ENCODE results near the gene SEC14L2.

The SEC14L2 gene

GRCh38 chr22:30365891-30366290 lies 30.9 kb upstream of the SEC14L2 start:
- Mint-ChIP-seq H3K4me3 (no peak overlapping the region), H3K27ac (no peak overlapping the region), H3K4me1 (ENCODE audit: low read depth in 2 of 2) (peaks cover 0 to 4% of the 10 kb centered on the region in 2 donors), H3K27me3 (no peaks in the 10 kb centered on the region), H3K36me3 (ENCODE audit: insufficient read depth) (peaks cover 12% of the 10 kb centered on the region), H3K9me3 (no peaks in the 10 kb centered on the region)
- no peak for ATAC-seq (replicated peaks)
- no peak for DNase-seq

DNA sequence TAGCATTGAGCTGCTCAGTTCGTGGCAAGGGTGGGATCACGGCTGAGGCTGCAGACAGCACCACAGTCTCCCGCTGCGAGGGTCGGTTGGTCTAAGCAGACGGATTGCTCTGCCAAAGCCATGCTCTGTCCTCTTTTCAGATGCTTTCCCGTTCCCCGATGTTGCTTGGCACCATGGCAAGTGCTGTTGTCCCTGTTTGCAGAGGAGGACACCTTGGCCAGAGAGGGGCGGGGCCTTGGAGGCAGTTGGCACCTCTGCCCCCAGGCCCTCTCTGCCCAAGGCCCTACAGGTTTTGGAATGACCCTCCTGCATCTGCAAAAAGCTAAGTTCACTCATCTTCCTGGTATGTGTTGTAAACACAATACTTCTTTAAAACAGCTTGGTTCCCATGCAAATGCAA lies 28.4 kb upstream of the SEC14L2 start:
- DNase-seq (no peak), ATAC-seq (replicated peaks) (no peak)
- H3K36me3 Mint-ChIP-seq (ENCODE audit: insufficient read depth), result peaks cover 10% of the 10 kb centered on the region
- peak overlapping the region in 1 of 2 donors; percentile 30 for H3K27ac Mint-ChIP-seq
- H3K9me3 Mint-ChIP-seq, result no peaks in the 10 kb centered on the region
- H3K27me3 Mint-ChIP-seq, result no peaks in the 10 kb centered on the region
- no peak overlapping the region for H3K4me3 Mint-ChIP-seq
- no peaks in the 10 kb centered on the region for H3K4me1 Mint-ChIP-seq (ENCODE audit: low read depth in 2 of 2)

DNA sequence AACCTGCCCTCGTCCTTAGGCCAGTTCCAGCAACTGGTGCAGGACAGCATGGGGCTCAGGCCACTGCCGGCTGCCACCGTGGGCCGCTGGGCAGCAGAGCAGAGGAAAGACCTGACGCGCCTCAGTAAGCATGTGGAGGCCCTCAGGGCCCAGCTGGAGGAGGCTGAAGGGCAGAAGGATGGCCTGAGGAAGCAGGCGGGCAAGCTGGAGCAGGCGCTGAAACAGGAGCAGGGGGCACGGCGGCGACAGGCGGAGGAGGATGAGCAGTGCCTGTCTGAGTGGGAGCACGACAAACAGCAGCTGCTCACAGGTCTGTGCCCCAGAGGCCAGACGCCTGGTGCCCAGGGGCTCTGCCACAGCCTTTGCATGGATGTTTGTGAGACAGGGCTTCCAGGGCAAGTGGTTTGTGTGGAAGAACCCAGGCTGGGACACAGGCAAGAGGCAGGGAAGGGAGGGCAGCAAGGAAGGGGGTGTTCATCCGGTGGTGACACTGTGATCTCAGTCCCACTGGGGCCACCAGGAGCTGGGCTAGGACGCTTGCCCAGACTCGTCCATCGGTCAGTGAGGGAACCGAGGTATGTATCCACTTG lies 26.1 kb upstream of the SEC14L2 start:
- Mint-ChIP-seq H3K36me3 (ENCODE audit: insufficient read depth) (peaks cover 5% of the 10 kb centered on the region), H3K27ac (no peak overlapping the region), H3K9me3 (no peaks in the 10 kb centered on the region), H3K4me1 (ENCODE audit: low read depth in 2 of 2) (peaks cover 0 to 2% of the 10 kb centered on the region in 2 donors), H3K27me3 (no peaks in the 10 kb centered on the region), H3K4me3 (no peak overlapping the region)
- DNase-seq (no peak), ATAC-seq (replicated peaks) (no peak)

DNA sequence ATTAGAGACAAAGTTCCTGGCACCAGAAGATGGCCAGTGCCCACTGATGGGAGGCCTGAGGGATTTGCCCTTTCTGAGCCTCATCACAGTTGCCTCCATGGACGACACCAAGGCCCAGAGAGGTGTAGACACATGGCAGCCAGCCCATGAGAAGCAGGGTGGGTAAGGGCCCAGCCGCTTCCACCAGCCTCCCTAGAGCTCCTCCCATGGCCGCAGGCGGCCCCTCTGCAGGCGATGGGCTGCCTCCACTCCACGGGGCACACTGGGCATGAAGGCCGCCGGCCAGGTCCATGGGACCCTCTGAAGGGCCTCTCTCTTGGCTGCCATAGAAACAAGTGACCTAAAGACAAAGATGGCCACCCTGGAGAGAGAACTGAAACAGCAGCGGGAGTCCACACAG lies 25.5 kb upstream of the SEC14L2 start:
- Mint-ChIP-seq H3K36me3 (ENCODE audit: insufficient read depth) (peaks cover 5% of the 10 kb centered on the region), H3K9me3 (no peaks in the 10 kb centered on the region), H3K27me3 (no peaks in the 10 kb centered on the region), H3K4me1 (ENCODE audit: low read depth in 2 of 2) (peaks cover 0 to 2% of the 10 kb centered on the region in 2 donors), H3K4me3 (no peak overlapping the region), H3K27ac (no peak overlapping the region)
- ATAC-seq (replicated peaks) (no peak), DNase-seq (no peak)

- DNase-seq (no peak), ATAC-seq (replicated peaks) (no peak)
- Mint-ChIP-seq H3K27ac (no peak overlapping the region), H3K36me3 (ENCODE audit: insufficient read depth) (peaks cover 5% of the 10 kb centered on the region), H3K9me3 (no peaks in the 10 kb centered on the region), H3K27me3 (no peaks in the 10 kb centered on the region), H3K4me1 (ENCODE audit: low read depth in 2 of 2) (peaks cover 0 to 2% of the 10 kb centered on the region in 2 donors), H3K4me3 (no peak overlapping the region)
Observed at GRCh38 chr22:30371981-30372380, 24.8 kb upstream of the SEC14L2 start.

GRCh38 chr22:30372915-30373314 lies 23.9 kb upstream of the SEC14L2 start:
- Mint-ChIP-seq H3K9me3 (no peaks in the 10 kb centered on the region), H3K36me3 (ENCODE audit: insufficient read depth) (peaks cover 5% of the 10 kb centered on the region), H3K27me3 (no peaks in the 10 kb centered on the region), H3K27ac (no peak overlapping the region), H3K4me3 (no peak overlapping the region), H3K4me1 (ENCODE audit: low read depth in 2 of 2) (peaks cover 0 to 2% of the 10 kb centered on the region in 2 donors)
- no peak for ATAC-seq (replicated peaks)
- no peak for DNase-seq

DNA sequence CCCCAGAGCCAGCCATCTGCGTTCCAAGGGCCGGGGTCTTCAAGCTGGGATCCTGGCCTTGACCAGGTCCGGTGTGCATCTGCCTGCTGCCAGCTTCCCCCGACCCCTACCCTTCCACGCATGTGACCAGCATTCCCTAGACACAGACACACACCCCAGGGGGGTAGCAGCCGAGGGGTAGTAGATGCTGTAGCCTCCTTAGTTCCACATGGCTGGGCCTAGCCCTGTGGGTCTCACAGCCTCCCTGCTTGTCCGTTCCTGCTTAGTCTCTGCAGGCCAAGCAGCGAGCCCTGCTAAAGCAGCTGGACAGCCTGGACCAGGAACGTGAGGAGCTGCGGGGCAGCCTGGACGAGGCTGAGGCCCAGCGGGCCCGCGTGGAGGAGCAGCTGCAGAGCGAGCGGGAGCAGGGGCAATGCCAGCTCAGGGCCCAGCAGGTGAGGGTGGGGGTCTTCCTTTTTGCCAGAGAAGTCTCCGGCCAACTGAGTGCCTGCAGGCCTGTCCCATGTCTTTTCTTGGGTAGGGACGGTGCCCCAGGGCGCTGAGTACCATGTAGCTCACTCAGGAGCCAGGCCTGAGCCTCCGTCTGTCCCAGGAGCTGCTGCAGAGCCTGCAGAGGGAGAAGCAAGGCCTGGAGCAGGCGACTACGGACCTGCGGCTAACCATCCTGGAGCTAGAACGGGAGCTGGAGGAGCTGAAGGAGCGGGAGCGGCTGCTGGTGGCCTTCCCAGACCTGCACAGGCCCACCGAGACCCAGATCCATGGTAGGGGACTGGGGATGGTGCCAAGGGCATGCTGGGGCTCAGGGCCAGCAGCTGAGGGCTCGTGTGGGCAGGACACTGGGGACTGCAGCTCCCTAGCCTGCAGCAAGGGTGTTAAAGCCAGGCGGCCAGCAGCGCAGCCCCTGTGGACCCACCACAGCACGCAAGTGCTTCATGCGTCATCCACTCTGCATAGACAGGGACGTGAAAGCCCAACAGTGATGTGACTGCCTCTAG lies 23.2 kb upstream of the SEC14L2 start:
- ATAC-seq (replicated peaks), result no peak

GRCh38 chr22:30375312-30375849 lies 21.4 kb upstream of the SEC14L2 start:
- H3K4me3 Mint-ChIP-seq, result no peak overlapping the region
- no peak overlapping the region for H3K27ac Mint-ChIP-seq
- no peaks in the 10 kb centered on the region for H3K27me3 Mint-ChIP-seq
- no peak for DNase-seq
- peaks cover 0 to 3% of the 10 kb centered on the region in 2 donors for H3K4me1 Mint-ChIP-seq (ENCODE audit: low read depth in 2 of 2)
- no peaks in the 10 kb centered on the region for H3K9me3 Mint-ChIP-seq
- peaks cover 5% of the 10 kb centered on the region for H3K36me3 Mint-ChIP-seq (ENCODE audit: insufficient read depth)
- no peak for ATAC-seq (replicated peaks)

More for the DNA sequence above, 23.2 kb upstream of the SEC14L2 start:
- Mint-ChIP-seq H3K9me3 (no peaks in the 10 kb centered on the region), H3K36me3 (ENCODE audit: insufficient read depth) (peaks cover 5% of the 10 kb centered on the region), H3K4me3 (no peak overlapping the region), H3K27me3 (no peaks in the 10 kb centered on the region), H3K4me1 (ENCODE audit: low read depth in 2 of 2) (peaks cover 0 to 2% of the 10 kb centered on the region in 2 donors), H3K27ac (no peak overlapping the region)
- DNase-seq, result no peak

- ATAC-seq (replicated peaks) (no peak), DNase-seq (no peak)
- no peaks in the 10 kb centered on the region for H3K36me3 Mint-ChIP-seq (ENCODE audit: insufficient read depth)
- peaks cover 0 to 7% of the 10 kb centered on the region in 2 donors for H3K4me1 Mint-ChIP-seq (ENCODE audit: low read depth in 2 of 2)
- no peak overlapping the region for H3K27ac Mint-ChIP-seq
- H3K4me3 Mint-ChIP-seq, result no peak overlapping the region
- no peaks in the 10 kb centered on the region for H3K27me3 Mint-ChIP-seq
- no peaks in the 10 kb centered on the region for H3K9me3 Mint-ChIP-seq
Observed at GRCh38 chr22:30380011-30380410, 16.8 kb upstream of the SEC14L2 start.

GRCh38 chr22:30381264-30381663 lies 15.6 kb upstream of the SEC14L2 start:
- Mint-ChIP-seq H3K36me3 (ENCODE audit: insufficient read depth) (no peaks in the 10 kb centered on the region), H3K4me3 (no peak overlapping the region), H3K27me3 (no peaks in the 10 kb centered on the region), H3K4me1 (ENCODE audit: low read depth in 2 of 2) (peaks cover 2 to 8% of the 10 kb centered on the region in 2 donors), H3K27ac (no peak overlapping the region), H3K9me3 (no peaks in the 10 kb centered on the region)
- DNase-seq, result no peak
- no peak for ATAC-seq (replicated peaks)

DNA sequence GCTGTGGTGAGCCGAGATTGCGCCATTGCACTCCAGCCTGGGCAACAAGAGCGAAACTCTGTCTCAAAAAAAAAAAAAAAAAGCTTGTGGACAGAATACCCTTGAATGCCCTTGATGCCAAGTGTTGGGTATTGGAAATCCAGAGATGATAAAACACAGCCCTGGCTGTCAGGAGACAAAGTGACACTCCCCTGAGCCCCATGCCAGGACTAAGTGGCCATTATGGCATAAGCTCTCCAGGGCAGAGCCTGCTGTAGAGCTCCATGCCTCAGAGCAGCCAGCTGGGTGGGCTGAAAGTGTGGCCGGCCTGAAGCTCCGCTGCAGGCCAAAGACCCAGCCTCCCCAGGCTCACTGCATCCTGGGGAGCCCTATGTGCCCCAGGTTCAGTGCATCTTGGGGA lies 14.5 kb upstream of the SEC14L2 start:
- no peak for DNase-seq
- no peak overlapping the region for H3K27ac Mint-ChIP-seq
- H3K36me3 Mint-ChIP-seq (ENCODE audit: insufficient read depth), result peaks cover 4% of the 10 kb centered on the region
- H3K4me3 Mint-ChIP-seq, result no peak overlapping the region
- H3K27me3 Mint-ChIP-seq, result peaks cover 0 to 3% of the 10 kb centered on the region in 2 donors
- H3K4me1 Mint-ChIP-seq (ENCODE audit: low read depth in 2 of 2), result peaks cover 5 to 13% of the 10 kb centered on the region in 2 donors
- ATAC-seq (replicated peaks), result no peak
- H3K9me3 Mint-ChIP-seq, result no peaks in the 10 kb centered on the region

DNA sequence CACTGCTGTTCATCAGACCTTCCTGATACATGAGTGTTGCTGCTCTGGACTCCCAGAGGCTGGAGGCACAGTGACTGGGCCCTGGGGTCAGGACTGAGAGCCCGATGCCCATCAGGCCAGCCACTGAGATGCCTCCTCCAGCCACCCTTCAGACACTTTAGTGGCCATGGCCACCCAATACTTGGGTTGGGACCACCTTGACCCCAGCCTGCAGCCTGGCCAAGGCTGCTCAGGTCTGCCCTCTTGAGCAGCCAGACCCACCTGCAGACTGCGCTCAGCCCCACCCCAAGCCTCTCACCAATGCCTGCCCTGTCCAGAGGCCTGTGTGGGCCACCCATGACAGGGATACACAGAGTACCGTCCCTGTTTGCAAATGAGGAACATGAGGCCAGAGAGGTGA lies 13.8 kb upstream of the SEC14L2 start:
- no peaks in the 10 kb centered on the region for H3K9me3 Mint-ChIP-seq
- H3K4me3 Mint-ChIP-seq, result no peak overlapping the region
- H3K27me3 Mint-ChIP-seq, result peaks cover 0 to 8% of the 10 kb centered on the region in 2 donors

DNA sequence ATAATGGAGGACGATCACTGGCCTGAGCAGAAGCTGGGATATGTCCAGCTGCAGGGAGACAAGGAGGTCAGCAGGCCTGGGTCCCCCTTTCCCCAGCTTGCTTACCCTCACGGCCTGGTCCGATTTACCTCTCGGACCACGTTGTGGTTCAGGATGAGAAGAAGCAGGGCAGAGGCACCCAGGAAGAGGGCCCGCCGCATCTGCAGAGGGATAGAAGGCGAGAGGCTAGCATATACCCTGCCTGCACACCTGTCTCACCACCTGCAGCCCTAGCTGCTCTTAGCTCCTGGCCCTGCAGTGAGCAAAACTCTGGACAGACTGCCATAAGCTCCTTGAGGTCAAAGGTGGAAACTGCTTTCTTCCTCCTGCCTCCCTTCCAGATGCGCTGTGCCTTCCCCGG lies 10.9 kb upstream of the SEC14L2 start:
- no peak overlapping the region for H3K27ac Mint-ChIP-seq

More for the DNA sequence above, 13.8 kb upstream of the SEC14L2 start:
- Mint-ChIP-seq H3K27ac (no peak overlapping the region), H3K4me1 (ENCODE audit: low read depth in 2 of 2) (peaks cover 8 to 14% of the 10 kb centered on the region in 2 donors), H3K36me3 (ENCODE audit: insufficient read depth) (peaks cover 4% of the 10 kb centered on the region)
- ATAC-seq (replicated peaks) (no peak), DNase-seq (no peak)

More for the DNA sequence above, 10.9 kb upstream of the SEC14L2 start:
- no peaks in the 10 kb centered on the region for H3K9me3 Mint-ChIP-seq
- H3K36me3 Mint-ChIP-seq (ENCODE audit: insufficient read depth), result peaks cover 4% of the 10 kb centered on the region
- peaks cover 9 to 12% of the 10 kb centered on the region in 2 donors for H3K4me1 Mint-ChIP-seq (ENCODE audit: low read depth in 2 of 2)
- ATAC-seq (replicated peaks), result no peak
- H3K27me3 Mint-ChIP-seq, result peaks cover 0 to 8% of the 10 kb centered on the region in 2 donors
- peak overlapping the region in 1 of 2 donors; percentile 82 for H3K4me3 Mint-ChIP-seq
- no peak for DNase-seq
